Prostate gland (tissue), 2 donors: ENCODE data around the gene RHOU.

ENCODE experiments used
- CTCF ChIP-seq, 4 experiments: fragments of 200-600 bp in 2 of 4; fragments of 450-650 bp in 2 of 4; sonication (generic) in 2 of 4; IDR thresholded peaks; 1 replicate in 3 of 4; 2 replicates in 1 of 4; pipeline ENCODE4 v1.5.1; 2016 to 2019; ENCODE audit warnings: antibody characterized with exemption in 4 of 4, mild to moderate bottlenecking in 2 of 4, moderate library complexity in 2 of 4
- POLR2AphosphoS5 ChIP-seq: sonication (generic); formaldehyde crosslinking; IDR thresholded peaks from one replicate; pipeline ENCODE4 v1.6.1; 2017; ENCODE audit warnings: antibody characterized with exemption

GRCh38 chr1:228721407-228721806 is 13.9 kb upstream of the RHOU start:
- TF ChIP-seq POLR2AphosphoS5 (peak; percentile 94), CTCF (IDR thresholded peaks at IDR 0.05) (no peak)
